DMS 273 (cell line): ENCODE measurements around the gene TSBP1.
A peak's percentile ranks its signal among the peaks of the same experiment; 100 is the strongest.
"Not testable (repeated sequence)": the region's sequence is repeated elsewhere in the genome, so short reads cannot be mapped to it uniquely, and the experiment has no call there.

ENCODE experiments used
- DNase-seq: peaks from one replicate; lab custom pipeline; 2025; ENCODE audit not compliant: unreplicated experiment; lab: John Stamatoyannopoulos, UW

TSBP1 gene

DNA sequence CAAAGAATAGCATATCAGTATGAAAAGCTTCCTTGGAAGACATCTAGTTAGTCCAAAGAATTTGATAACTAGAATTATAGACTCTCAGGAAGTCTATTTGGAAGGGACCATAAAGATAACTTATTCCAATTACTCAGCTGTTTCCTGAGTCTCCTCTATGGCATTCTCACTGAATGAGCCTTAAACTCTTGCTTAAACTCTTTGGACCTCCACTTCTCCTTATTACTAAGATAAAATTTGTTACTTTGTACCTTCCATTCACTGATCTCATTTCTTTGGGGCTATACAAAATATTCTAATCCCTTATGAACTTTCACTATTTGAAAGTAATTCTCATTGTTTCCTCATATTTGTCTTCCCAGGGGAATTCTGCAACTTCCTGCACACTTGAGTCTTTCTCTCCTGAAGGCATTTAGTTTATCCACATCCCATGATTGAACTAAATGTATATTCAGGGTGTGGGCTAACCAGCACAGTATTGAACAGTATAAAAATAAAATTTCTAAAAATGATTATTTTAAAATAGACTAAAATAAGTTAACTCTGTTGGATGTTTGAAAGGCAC, 80.7 kb downstream of the TSBP1 start:
- DNase-seq, result no peak

DNA sequence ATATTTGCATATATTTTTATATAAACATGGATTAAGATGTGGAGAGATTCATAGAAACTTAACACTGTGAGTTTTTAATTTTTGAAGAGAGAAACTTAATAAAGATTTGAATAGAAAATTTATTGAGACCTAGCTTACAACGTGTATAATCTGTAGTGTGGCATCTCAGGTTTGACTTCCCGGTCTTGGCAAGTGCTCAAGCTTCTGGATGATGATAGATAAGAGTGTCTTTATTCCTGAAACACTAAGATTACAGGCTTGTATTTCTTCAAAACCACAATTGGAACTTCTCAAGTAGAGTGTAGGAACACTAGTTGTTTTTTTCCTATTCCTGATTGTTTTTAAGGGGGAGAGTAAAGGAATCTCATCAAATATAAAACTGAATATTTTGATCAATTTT, 83.3 kb downstream of the TSBP1 start:
- DNase-seq, result no peak

DNA sequence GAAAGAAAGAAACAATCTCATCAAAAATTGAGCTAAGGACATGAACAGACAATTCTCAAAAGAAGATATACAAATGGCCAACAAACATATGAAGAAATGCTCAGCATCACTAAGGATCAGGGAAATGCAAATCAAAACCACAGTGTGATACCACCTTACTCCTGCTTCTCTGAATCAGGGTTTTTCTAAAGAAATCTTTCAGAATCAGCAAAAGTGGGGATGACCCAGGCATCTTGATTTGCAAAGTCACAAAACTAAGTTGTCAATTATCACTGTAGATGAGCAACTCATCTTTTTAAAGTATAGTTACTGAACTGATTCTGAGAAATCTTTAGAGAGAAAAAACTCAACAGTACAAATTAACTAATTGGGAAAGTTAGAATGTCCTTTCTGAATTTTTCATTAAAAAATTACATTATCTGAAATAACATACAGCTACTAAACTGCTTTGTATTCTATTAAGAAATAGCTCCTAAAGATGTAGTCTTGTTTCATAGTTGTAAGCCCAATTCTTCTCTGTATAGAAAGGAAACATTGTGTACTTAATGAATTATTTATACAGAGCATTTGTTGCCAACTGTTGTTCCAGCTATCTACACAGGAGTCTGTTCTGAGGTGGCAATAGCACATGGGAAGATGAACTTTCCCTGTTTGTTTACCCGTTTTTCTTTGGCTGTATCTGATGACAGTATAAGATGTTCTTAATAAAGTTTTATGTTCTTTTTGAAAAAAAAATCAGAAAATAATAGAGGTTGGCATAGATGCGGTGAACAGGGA, 97.7 kb downstream of the TSBP1 start:
- DNase-seq, result not testable (repeated sequence)

DNA sequence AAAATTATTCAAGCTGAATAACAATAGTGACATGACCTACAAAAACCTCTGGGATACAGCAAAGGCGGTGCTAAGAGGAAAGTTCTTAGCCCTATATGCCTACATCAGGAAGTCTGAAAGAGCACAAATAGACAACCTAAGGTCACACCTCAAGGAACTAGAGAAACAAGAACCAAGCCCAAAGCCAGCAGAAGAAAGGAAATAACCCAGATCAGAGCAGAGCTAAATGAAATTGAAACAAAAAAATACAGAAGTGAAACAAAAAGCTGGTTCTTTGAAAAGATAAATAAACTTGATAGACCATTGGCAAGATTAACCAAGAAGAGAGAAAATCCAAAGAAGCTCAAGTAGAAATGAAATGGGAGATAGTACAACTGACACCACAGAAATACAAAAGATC, 100.3 kb downstream of the TSBP1 start:
- DNase-seq, result no peak

DNA sequence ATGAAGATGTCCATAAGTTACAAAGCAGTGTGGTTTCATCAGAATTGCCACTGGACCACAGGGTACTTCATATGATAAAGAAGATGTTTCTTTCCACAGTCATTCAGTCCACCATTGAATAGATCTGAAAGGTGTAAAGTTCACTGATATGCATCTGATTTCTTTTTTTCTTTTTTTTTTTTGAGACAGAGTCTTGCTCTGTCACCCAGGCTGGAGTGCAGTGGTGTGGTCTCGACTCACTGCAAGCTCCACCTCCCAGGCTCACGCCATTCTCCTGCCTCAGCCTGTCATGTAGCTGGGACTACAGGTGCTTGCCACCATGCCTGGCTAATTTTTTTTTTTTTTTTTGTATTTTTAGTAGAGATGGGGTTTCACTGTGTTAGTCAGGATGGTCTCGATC, 103.2 kb downstream of the TSBP1 start:
- DNase-seq, result not testable (repeated sequence)

DNA sequence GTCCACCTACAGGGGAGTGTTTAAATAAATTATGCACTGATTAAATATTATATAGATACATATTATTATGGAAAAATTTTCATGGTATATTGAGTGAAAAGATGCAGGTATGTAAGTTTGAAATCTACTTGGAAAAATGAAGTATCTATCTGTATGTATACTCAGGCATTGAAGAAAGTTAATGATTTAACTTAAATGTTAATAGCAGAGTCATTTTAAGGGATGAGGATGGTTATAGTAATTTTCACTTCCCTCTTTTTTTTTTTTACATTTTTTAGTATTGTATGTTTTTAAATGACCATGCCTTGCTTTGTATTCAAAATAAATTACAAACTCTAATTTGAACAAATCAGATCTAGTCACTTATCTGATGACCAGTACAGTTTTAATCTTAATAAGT, 104.7 kb downstream of the TSBP1 start:
- no peak for DNase-seq

DNA sequence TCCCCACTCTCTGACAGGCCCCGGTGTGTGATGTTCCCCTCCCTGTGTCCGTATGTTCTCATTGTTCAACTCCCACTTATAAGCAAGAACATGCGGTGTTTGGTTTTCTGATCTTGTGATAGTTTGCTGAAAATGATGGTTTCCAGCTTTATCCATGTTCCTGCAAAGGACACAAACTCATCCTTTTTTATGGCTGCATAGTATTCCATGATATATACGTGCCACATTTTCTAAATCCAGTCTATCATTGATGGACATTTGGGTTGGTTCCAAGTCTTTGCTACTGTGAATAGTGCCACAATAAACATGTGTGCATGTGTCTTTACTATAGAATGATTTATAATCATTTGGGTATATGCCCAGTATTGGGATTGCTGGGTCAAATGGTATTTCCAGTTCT, 114.4 kb downstream of the TSBP1 start:
- not testable (repeated sequence) for DNase-seq

DNA sequence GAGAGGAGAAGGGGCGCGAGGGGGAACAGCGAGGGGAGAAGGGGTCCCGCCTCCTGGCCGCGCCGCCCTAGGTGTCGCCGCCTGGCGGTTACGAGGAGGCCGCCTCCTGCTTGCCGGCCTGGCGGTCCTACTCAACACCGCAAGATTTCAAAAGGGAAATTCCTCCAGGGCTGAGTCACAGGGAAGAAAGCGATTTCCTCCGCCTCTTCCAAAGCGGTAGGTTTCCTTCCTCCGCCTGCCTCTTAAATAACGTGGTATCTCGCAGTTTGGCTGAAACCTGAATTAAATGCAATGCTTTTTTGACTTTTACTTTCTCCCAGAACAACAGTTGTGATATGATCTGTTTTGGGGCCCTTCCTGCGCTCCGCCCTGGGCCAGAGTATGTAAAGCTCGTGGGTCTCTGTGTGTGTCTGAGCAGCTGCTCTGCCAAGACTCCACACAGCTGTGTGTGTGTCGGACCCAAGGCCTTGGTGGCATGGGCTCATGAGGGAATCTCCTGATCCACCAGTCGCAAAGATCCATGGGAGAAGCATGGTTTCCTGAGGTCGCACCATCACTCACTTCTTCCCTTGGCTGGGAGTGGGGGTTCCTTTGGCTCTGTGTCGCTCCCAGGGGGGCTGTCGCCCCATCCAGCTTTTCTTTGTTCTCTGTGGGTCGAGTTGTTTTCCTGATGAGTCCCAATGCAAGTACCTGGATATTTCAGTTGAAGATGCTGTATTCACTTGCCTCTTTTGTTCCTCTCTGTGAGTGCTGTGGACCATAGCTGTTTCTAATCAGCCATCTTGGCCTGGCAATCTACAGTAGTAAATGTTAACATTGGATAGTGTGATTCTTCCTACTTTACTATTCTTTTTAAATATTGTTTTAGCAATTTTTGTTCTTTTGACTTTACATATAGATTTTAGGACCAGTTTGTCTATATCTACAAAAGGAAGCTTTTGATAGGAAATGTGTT, 116.2 kb downstream of the TSBP1 start:
- peak; percentile 70 for DNase-seq

DNA sequence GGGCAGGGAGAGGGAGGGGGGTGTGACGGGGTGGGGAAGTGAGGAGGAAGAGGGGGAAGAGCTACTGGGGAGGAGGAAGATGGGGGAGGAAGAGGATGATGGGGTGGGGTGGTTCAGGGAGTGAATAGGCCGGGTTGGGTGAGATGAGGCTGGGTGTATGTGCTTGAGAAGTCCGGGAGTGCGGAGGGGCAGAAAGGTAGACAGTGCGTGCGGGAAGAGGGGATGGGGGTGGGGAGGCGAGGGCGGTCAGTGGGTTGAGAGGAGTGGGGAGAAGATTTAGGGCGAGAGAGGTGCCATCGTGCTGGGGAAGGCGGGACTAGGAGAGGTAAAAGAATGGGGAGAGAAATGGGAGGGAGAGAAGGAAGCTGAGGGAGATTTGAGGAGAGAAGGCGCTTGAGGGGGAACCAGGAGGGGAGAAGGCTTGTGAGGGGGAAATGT, 116.9 kb downstream of the TSBP1 start:
- no peak for DNase-seq

DNA sequence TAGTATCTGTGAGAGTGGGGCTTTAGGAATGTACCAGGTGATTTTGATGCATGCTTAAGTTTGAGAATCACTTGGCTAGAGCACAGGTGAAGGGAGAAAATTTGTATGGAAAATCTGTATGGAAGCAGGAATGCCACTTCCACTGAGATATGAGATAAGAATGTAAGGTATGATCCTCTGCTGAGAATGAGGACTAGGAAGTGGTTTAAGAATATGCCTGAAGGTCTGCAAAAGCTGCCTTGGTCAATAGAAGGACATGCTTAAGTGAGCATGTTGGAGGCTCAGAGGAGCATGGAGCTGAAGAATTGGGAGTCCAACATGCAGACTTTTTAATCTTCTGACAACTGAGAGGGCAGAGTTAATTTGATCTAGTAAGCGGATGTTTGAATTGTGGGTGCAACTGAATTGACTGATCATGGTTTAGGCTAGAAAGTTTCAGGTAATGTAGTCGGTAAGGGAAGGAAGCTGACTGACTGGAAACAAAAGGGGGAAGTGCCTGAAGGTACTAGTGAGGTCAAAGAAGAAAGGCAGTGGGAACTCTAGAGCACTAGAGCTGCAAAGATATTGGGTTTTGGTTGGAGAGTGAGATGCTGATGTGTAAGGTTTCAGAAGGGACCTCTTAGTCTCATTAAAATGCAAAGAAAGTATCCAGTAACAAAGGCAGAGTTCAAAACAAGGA, 119.2 kb downstream of the TSBP1 start:
- no peak for DNase-seq

DNA sequence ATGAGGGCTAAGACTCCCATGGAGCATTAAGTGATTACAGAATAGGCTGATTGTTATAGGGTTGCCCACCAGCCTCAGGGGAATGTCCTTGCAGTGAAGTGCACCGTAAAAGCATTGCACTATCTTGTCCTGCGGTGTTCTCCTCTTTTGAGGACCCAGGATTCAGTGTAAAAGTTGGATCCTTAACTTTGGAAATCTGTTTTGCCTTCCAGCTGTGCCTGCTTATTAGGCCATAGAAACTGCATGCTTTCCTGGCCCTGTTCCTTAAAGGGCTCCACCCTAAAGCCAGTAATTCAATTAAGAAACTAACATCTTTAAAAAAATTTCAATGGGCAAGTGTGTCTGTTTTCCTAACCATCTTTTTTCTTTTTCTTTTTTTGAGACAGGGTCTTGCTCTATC, 122.4 kb downstream of the TSBP1 start:
- DNase-seq, result no peak

DNA sequence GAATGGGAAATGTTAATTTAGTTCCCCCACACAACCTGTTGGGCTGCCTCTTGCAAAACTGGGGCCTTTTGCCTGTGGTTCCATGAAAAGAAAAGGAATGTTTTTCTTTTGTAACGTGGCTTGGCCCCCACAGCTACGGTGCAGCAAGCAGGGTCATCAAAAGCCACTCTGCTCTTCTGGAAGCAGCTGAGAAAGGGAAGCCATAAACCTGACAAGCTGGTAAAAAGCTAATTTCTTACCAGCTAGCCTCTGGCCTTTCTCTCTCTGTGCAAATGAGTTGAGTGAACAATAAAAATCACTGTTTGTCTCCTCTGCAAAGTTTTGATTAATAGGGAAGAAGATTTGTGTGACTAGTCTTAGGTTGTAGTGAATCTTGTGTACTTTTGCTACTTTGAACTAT, 124.3 kb downstream of the TSBP1 start:
- DNase-seq, result no peak

DNA sequence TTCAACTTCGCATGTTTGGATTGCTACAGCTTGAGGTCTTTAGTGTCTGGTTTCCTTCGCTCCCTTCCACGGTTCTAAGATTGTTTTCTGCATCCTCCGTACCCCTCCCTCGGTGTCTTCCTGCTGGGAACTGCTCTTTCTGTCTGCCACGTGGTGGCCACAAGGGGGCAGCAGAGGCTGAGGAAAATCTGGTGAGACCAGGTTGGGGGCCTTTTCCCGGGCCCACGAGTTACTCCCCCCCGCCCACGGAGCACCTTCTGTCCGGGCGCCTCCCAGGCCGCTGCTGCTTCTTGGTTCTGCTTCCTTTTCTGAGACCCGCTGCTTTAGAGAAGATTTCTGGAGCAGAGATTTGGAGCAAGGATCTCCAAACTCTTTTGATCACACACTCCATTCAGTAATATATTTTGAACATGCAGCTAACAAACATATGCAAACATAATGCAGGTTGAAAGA, 126.7 kb downstream of the TSBP1 start:
- DNase-seq, result peak; percentile 89

DNA sequence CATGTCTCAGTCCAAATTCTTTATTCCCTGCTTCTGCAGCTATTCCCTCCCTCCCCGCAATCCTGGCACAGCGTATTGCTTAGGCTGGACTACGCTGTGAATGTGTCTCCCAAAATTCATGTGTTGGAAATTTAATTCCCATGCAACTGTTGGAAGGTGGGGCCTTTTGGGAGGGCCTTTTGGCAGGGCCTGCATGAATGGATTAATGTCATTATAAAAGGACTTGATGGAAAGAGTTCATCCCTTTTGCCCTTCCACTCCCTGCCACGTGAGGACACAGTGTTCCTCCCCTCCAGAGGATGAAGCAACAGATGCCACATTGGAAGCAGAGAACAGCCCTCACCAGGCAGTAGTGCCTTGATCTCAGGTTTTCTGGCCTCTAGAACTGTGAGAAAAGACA, 127.4 kb downstream of the TSBP1 start:
- no peak for DNase-seq
